HCT116 (cell line): Measurements from ENCODE around the gene JDP2. TPM values are rescaled to one million over a fixed set of nuclear protein-coding genes. Genes with fewer than 3 reads are reported as not detected.

Source experiments
- ATAC-seq: fragments of 200-7000 bp; cut with Tn5 transposase; 2 replicates; pipeline ENCODE4 v1.9.1; 2020; ENCODE audit warnings: mild to moderate bottlenecking, moderate library complexity
- BruUV-seq: library from RNA; stranded (reverse); fragments of 400-500 nt; replicated peaks from 2 replicates; lab custom pipeline; 2021; lab: Mats Ljungman, UMichigan
- CTCF ChIA-PET: fragments of 300-600 bp; sonication (Branson Sonifier 250); formaldehyde crosslinking; loops from one replicate; lab custom pipeline; 2021; ENCODE audit warnings: antibody characterized with exemption; lab: Charles Lee
- POLR2A ChIA-PET: fragments of 300-600, 350-600 bp; sonication (Branson Sonifier 250); formaldehyde crosslinking; loops from one replicate; lab custom pipeline; 2021; ENCODE audit warnings: antibody characterized with exemption; lab: Charles Lee
- RAD21 ChIA-PET, 2 experiments: fragments of 300-600 bp; sonication (Branson Sonifier 250); formaldehyde crosslinking; loops; one replicate each; lab custom pipeline; 2023; ENCODE audit warnings: low total read pairs in 2 of 2; ENCODE audit not compliant: uncharacterized antibody in 2 of 2, unreplicated experiment in 2 of 2, low non-redundant PET in 1 of 2; lab: Charles Lee
- DNase-seq: peaks from one replicate; pipeline ENCODE4 v3.0.0-alpha.2; 2010; ENCODE audit warnings: low read depth, low spot score
- H2AFZ ChIP-seq: fragments of 200-600 bp; shearing (Covaris generic), sonication (generic); 2 replicates; pipeline ENCODE4 v1.6.1; 2017; ENCODE audit warnings: low read depth, mixed run types, mixed read lengths, antibody characterized with exemption, low read length; ENCODE audit not compliant: poor library complexity, severe bottlenecking
- H3K27ac ChIP-seq: 2 replicates; pipeline ENCODE4 v1.5.1; 2012; ENCODE audit warnings: low read depth, low read length
- H3K27me3 ChIP-seq: fragments of 200-600 bp; sonication (generic); 2 replicates; pipeline ENCODE4 v1.6.1; 2016; ENCODE audit warnings: mixed run types, low read length, mixed read lengths; ENCODE audit not compliant: insufficient read depth
- H3K36me3 ChIP-seq, 2 experiments: fragments of 200-500 bp in 1 of 2; fragments of 200-600 bp in 1 of 2; sonication (Bioruptor generic) in 1 of 2; sonication (generic) in 1 of 2; 2 replicates each; pipeline versions ENCODE4 v1.5.1 to v1.6.1; 2014 to 2016; ENCODE audit warnings: low read length in 2 of 2, inconsistent platforms in 1 of 2, mixed read lengths in 1 of 2, mixed run types in 1 of 2; ENCODE audit not compliant: insufficient read depth in 2 of 2, control insufficient read depth in 1 of 2
- H3K4me1 ChIP-seq, 2 experiments: fragments of 200-600 bp in 1 of 2; sonication (generic) in 1 of 2; 2 replicates each; pipeline versions ENCODE4 v1.5.1 to v1.6.1; 2012 to 2017; ENCODE audit warnings: low read length in 2 of 2, inconsistent platforms in 1 of 2, mild to moderate bottlenecking in 1 of 2, mixed read lengths in 1 of 2, mixed run types in 1 of 2, moderate library complexity in 1 of 2; ENCODE audit not compliant: insufficient read depth in 2 of 2, control insufficient read depth in 1 of 2
- H3K4me2 ChIP-seq: fragments of 200-600 bp; sonication (generic); 2 replicates; pipeline ENCODE4 v1.6.1; 2017; ENCODE audit warnings: mixed run types, low read length, mixed read lengths
- H3K4me3 ChIP-seq, 2 experiments: fragments of 200-600 bp in 1 of 2; sonication (generic) in 1 of 2; replicated peaks in 1 of 2; 2 replicates each; pipeline ENCODE4 v1.5.1; 2011 to 2016; ENCODE audit warnings: low read length in 2 of 2, control low read depth in 1 of 2, low read depth in 1 of 2, mild to moderate bottlenecking in 1 of 2, mixed read lengths in 1 of 2, mixed run types in 1 of 2
- H3K79me2 ChIP-seq: fragments of 200-600 bp; sonication (generic); 2 replicates; pipeline ENCODE4 v1.6.1; 2017; ENCODE audit warnings: mild to moderate bottlenecking, mixed run types, low read length, moderate library complexity, mixed read lengths; ENCODE audit not compliant: insufficient read depth
- H3K9ac ChIP-seq: fragments of 200-600 bp; sonication (generic); 2 replicates; pipeline ENCODE4 v1.6.1; 2016; ENCODE audit warnings: low read length, mixed read lengths
- H3K9me2 ChIP-seq: fragments of 200-600 bp; sonication (generic), shearing (Covaris generic); 2 replicates; pipeline ENCODE4 v1.6.1; 2017; ENCODE audit warnings: mixed run types, mild to moderate bottlenecking, moderate library complexity; ENCODE audit not compliant: insufficient read depth
- H3K9me3 ChIP-seq, 2 experiments: fragments of 200-500 bp in 1 of 2; fragments of 200-600 bp in 1 of 2; sonication (Bioruptor generic) in 1 of 2; sonication (generic) in 1 of 2; 2 replicates each; pipeline ENCODE4 v1.6.1; 2014 to 2017; ENCODE audit warnings: low read length in 2 of 2, mixed read lengths in 2 of 2, inconsistent platforms in 1 of 2, low read depth in 1 of 2, mild to moderate bottlenecking in 1 of 2, mixed run types in 1 of 2, moderate library complexity in 1 of 2; ENCODE audit not compliant: control insufficient read depth in 1 of 2, insufficient read depth in 1 of 2
- H4K20me1 ChIP-seq: fragments of 200-600 bp; sonication (generic), shearing (Covaris generic); 2 replicates; pipeline ENCODE4 v1.6.1; 2017; ENCODE audit warnings: mixed run types, mild to moderate bottlenecking, moderate library complexity; ENCODE audit not compliant: insufficient read depth
- CEBPB ChIP-seq: IDR thresholded peaks from 2 replicates; pipeline ENCODE4 v1.6.1; 2012; ENCODE audit warnings: low read depth
- EGR1 ChIP-seq: IDR thresholded peaks from 2 replicates; pipeline ENCODE4 v1.6.1; 2012; ENCODE audit warnings: low read depth
- FOSL1 ChIP-seq: IDR thresholded peaks from 2 replicates; pipeline ENCODE4 v1.6.1; 2012; ENCODE audit warnings: low read depth
- JUND ChIP-seq: IDR thresholded peaks from 2 replicates; pipeline ENCODE4 v1.6.1; 2012
- POLR2A ChIP-seq: IDR thresholded peaks from 2 replicates; pipeline ENCODE4 v1.7.0; 2011; ENCODE audit warnings: borderline replicate concordance; ENCODE audit not compliant: insufficient read depth, insufficient read length; ENCODE audit errors: extremely low read depth
- POLR2AphosphoS5 ChIP-seq: IDR thresholded peaks from 2 replicates; pipeline ENCODE4 v1.6.1; 2011; ENCODE audit warnings: mild to moderate bottlenecking, low read depth, low read length, moderate library complexity
- RAD21 ChIP-seq: IDR thresholded peaks from 2 replicates; pipeline ENCODE4 v1.6.1; 2012; ENCODE audit warnings: low read depth, mild to moderate bottlenecking
- TCF7L2 ChIP-seq: IDR thresholded peaks from 2 replicates; pipeline ENCODE4 v1.7.0; 2011; ENCODE audit warnings: borderline replicate concordance, inconsistent platforms; ENCODE audit not compliant: insufficient read depth, insufficient read length; ENCODE audit errors: extremely low read depth
- intact Hi-C: fragments of 100-400 bp; cut with micrococcal nuclease; formaldehyde crosslinking; loops from 2 replicates; pipeline ENCODE4 v1.10.0; 2022
- total RNA-seq: library from RNA; stranded (reverse); gene quantifications from one replicate; pipeline ENCODE4 v1.2.1, GENCODE V29; 2021; ENCODE audit not compliant: unreplicated experiment
- TF ChIP-seq, protein P1 (sequence below): IDR thresholded peaks from 2 replicates; pipeline ENCODE4 v1.6.1; 2011; ENCODE audit warnings: mild to moderate bottlenecking, low read length, moderate library complexity; ENCODE audit not compliant: insufficient replicate concordance; ENCODE audit errors: extremely low read depth

The JDP2 gene
- total RNA-seq, 1 experiment from 2014 or later, result 25.4 TPM

DNA sequence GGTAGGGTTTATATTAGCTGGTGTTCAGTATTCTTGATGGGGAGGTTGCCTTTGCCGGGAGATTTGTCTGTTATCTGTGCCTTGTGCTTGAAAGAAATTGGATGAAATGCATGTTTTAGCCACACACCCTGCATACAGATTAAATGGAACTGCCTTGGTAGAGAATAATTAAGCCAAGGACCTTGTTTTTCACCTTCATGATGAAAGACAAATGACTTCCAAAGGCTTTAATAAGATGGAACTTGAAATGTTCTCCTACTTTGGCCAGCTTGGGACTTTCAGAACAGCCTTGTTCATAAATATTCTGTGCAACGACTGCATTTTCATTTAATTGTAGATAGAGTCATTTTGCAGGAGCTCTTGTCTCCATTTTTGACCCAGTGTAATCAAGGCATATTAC lies 21.2 kb downstream of the JDP2 start:
- intact Hi-C loops, result no loop called here
- no TSS peak for BruUV-seq
- DNase-seq (no peak), ATAC-seq (no peak)
- no peaks in the 10 kb centered on the region for H4K20me1 ChIP-seq
- H3K4me3 ChIP-seq, result no peak overlapping the region
- ChIA-PET CTCF (no interaction called here), POLR2A (no interaction called here), RAD21 (no interaction called here)
- peaks cover 8 to 16% of the 10 kb centered on the region in 2 experiments; a peak in 3 of 4 replicates for H3K4me1 ChIP-seq
- H3K79me2 ChIP-seq, result no peaks in the 10 kb centered on the region
- H3K27ac ChIP-seq, result no peak overlapping the region
- H3K9me3 ChIP-seq, result no peaks in the 10 kb centered on the region
- no peaks in the 10 kb centered on the region for H3K36me3 ChIP-seq
- H2AFZ ChIP-seq, result no peak overlapping the region
- H3K9ac ChIP-seq, result no peak overlapping the region
- TF ChIP-seq TCF7L2 (no peak), CEBPB (no peak), EGR1 (no peak), POLR2AphosphoS5 (no peak), RAD21 (no peak)
- no peaks in the 10 kb centered on the region for H3K27me3 ChIP-seq
- no peak overlapping the region for H3K4me2 ChIP-seq
- no peaks in the 10 kb centered on the region for H3K9me2 ChIP-seq

DNA sequence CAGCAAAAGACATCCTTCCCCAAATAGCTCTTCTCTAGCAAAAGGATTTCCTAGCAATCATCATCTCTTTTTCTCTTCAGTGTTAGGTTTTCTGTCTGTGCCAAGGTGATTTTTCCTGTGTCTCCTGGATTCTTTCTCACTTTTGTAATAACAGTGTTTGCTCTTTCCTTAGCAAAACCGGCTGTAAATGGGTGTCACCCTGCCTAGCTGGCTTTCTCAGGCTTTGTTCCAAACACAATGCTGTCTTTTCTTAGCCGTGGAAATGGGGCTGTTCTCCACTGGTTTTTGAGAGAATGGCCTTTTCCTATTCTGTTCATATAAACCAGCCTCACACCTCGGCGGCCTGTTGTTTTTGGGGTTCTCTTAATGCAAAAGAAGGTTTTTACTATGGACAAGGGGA lies 21.9 kb downstream of the JDP2 start:
- intact Hi-C loops, result no loop called here
- H3K79me2 ChIP-seq, result no peaks in the 10 kb centered on the region
- H3K36me3 ChIP-seq, result no peaks in the 10 kb centered on the region
- peaks cover 8 to 16% of the 10 kb centered on the region in 2 experiments; a peak in 3 of 4 replicates for H3K4me1 ChIP-seq
- no TSS peak for BruUV-seq
- no peaks in the 10 kb centered on the region for H3K9me2 ChIP-seq
- H3K9ac ChIP-seq, result no peak overlapping the region
- no peak overlapping the region for H3K4me2 ChIP-seq
- ATAC-seq, result no peak
- ChIA-PET RAD21 (no interaction called here), CTCF (no interaction called here), POLR2A (no interaction called here)
- H3K27me3 ChIP-seq, result no peaks in the 10 kb centered on the region
- no peak for TF ChIP-seq JUND
- TF ChIP-seq CEBPB, result no peak
- no peak for TF ChIP-seq FOSL1
- TF ChIP-seq POLR2A, result no peak
- TF ChIP-seq, protein P1, sequence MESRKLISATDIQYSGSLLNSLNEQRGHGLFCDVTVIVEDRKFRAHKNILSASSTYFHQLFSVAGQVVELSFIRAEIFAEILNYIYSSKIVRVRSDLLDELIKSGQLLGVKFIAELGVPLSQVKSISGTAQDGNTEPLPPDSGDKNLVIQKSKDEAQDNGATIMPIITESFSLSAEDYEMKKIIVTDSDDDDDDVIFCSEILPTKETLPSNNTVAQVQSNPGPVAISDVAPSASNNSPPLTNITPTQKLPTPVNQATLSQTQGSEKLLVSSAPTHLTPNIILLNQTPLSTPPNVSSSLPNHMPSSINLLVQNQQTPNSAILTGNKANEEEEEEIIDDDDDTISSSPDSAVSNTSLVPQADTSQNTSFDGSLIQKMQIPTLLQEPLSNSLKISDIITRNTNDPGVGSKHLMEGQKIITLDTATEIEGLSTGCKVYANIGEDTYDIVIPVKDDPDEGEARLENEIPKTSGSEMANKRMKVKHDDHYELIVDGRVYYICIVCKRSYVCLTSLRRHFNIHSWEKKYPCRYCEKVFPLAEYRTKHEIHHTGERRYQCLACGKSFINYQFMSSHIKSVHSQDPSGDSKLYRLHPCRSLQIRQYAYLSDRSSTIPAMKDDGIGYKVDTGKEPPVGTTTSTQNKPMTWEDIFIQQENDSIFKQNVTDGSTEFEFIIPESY, result no peak
- H3K4me3 ChIP-seq, result no peak overlapping the region
- H3K9me3 ChIP-seq, result no peaks in the 10 kb centered on the region
- H3K27ac ChIP-seq, result no peak overlapping the region
- H2AFZ ChIP-seq, result no peak overlapping the region
- no peak for DNase-seq
- H4K20me1 ChIP-seq, result no peaks in the 10 kb centered on the region
